GM21390 (cell line): ENCODE results near the gene UBE2C.
"Not testable (repeated sequence)": the region's sequence is repeated elsewhere in the genome, so short reads cannot be mapped to it uniquely, and the experiment has no call there.

Source experiments
- ATAC-seq: cut with Tn5 transposase; IDR thresholded peaks from one replicate; pipeline ENCODE4 v1.9.1; 2021; ENCODE audit not compliant: unreplicated experiment

The UBE2C gene

DNA sequence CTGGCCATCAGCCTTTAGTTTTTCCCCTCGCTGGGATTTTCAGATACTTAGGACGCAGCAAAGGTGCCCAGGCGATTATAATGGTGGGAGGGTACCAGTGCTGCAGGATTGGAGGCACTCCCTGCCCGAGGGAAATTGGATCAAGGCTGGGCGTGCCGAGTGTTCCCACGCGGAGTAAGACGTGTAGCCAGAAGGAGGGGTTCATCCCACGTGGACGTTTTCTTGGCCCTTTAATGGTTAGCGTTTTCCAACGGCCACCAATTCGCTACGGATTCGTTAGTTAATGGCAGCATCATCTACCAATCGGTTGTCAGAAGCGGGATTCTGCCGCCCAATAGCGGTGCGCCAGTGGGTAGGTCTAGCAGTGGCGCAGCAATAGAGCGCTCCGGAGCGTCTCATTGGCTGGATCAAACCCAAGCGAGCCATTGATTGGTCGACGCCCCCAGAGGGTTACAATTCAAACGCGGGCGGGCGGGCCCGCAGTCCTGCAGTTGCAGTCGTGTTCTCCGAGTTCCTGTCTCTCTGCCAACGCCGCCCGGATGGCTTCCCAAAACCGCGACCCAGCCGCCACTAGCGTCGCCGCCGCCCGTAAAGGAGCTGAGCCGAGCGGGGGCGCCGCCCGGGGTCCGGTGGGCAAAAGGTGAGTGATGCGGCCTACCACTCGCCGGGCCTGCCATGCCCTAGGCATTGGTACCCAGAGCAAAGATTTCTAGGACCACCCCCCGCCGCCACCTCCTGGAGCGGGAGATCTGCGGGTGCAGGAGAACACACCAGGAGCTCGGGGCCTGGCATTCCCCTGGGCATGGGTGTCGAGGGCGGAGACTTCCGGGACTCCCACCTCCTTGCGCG is at the start of gene UBE2C:
UBE2C (plus strand) TSS at position 488 of the 849 bp plus-strand sequence; CDS start at position 540, 52 bp downstream.
- peak; percentile 98 for ATAC-seq

DNA sequence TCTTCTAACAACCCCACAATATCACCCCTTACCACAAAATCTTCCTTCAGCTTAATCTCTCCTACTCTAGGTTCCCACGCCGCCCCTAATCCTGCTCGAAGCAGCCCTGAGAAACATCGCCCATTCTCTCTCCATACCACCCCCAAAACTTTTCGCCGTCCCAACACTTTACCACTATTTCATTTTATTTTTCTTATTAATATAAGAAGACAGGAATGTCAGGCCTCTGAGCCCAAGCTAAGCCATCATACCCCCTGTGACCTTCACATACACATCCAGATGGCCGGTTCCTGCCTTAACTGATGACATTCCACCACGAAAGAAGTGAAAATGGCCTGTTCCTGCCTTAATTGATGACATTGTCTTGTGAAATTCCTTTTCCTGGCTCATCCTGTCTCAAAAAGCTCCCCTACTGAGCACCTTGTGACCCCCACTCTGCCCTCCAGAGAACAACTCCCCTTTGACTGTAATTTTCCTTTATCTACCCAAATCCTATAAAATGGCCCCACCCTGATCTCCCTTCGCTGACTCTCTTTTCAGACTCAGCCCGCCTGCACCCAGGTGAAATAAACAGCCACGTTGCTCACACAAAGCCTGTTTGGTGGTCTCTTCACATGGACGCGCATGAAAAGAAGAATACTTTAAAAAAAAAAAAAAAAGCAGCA is 47.7 kb upstream of the UBE2C start:
- ATAC-seq = not testable (repeated sequence)

- no peak for ATAC-seq
Observed at GRCh38 chr20:45765307-45765875, 47.1 kb upstream of the UBE2C start.

- ATAC-seq = peak; percentile 60
Observed at GRCh38 chr20:45765980-45766379, 46.5 kb upstream of the UBE2C start.

GRCh38 chr20:45768479-45768878 is 44.0 kb upstream of the UBE2C start:
- no peak for ATAC-seq

DNA sequence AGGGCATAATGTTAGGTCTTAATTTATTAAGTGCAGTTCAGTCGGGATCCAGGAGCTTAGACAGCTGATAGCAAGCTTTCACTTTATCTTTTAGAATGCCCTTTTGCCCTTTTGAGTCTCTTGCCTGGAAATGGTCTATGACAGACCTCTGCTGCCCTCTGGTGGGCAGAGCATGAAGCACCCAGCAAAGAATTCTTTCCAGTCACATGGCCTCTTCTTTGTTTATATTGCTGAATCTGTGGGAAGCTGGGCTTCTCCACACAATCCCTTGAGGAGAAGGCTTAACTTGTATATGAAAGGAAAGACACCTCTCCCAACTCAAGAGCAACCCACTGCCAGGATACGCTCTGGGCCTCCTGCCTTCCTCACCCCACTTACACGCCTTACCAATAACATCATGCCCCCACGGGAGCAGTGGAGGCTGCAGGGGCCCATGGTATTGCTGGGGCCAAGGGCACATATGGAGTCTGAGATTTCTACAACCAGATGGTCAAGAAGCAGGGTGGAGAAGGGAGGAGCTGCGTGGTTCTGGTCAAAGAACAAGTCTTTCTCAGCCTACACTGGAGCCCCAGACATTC is 41.2 kb upstream of the UBE2C start:
- ATAC-seq = no peak

GRCh38 chr20:45772693-45773092 is 39.8 kb upstream of the UBE2C start:
- no peak for ATAC-seq

DNA sequence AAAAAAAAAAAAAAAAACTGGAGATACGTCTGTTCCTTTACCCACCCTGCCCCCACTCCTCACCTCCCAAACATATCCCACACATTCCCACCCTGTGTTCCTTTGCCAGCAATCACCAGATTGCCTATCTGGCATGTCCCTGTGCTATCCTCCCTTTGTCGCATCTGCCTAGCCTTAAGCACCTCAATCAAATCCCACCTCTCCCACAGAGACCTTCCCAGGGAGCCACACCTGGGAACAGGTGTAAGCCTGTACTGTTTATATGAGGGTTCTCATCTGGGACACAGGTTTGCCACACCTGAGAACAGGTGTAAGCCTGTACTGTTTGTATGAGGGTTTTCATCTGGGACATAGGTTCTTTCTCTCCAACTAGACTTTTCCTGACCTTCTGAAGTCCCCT is 37.5 kb upstream of the UBE2C start:
- no peak for ATAC-seq

GRCh38 chr20:45775411-45775810 is 37.0 kb upstream of the UBE2C start:
- no peak for ATAC-seq

DNA sequence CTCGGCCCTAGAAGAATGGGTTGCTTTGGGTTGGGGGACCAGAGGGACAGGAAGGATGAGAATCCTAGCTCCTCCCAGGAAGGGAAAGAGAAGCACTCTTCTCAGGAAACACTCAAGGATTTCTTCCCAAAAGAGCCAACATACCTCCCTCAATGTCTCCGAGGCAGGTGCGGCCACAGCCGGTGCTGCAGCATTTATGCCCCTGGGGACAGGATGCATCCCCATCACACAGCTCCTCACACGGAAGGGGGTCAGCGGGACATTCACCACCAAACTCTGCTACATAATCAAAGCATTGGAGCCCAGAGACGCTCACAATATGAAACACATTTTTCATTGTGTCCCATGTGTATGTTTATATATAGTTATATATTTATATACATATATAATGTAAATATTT is 35.5 kb upstream of the UBE2C start:
- ATAC-seq = no peak

DNA sequence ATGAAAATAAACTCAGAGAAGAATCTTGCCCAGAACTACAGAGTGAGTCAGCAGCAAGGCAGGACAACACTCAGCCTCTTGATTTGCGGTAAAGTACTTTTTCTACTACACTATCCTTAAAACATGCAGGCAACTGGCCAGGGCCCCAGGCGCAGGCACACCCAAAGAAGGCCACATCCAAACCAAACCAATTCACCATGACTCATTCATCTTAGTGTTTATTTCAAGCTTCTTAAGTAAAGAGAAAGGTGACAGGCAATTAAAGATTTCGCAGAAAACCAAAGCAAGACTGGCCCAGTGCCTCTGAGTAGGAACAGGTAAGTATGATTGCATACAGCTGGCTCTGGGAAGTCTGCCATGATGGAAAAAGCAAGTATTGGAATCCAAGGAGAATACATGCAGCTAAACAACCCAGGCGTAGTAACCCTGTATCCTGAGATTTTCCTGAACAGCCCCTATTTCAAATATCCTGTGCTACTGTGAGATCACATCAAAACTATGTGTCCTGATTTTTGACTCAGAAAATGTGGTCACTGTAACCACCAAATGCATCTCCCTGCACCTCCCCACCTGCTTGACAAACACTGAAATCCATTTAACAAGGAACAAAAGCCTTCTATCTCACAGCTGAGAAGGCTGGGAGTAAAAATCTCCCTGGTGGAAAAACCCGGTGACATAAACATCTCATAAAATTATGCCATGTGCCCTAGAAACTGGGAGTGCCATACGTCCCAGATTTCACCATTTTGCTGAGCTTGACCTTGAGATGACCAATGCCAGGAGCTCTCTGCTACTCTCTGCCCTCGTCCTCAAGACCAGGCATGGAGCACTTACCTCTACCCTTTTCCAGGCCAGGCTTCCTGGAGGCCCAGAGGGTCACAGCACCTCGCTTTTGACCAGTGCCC is 33.2 kb upstream of the UBE2C start:
- no peak for ATAC-seq

DNA sequence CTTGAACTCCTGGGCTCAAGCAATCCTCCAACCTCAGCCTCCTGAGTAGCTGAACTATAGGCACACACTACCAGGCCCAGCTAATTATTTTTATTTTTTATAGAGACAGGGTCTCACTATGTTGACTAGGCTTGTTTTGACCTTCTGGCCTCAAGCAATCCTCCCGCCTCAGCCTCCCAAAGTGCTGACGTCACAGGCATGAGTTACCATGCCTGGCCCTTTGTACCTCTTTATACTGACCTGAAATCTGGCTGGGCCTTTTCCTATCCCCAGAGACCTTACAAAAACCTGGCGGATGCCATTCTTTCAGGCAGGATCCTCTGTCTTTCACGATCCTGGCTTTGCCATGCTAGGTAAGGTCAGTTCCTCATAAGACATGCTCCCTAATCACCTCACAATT is 32.3 kb upstream of the UBE2C start:
- no peak for ATAC-seq

GRCh38 chr20:45781391-45781931 is 31.0 kb upstream of the UBE2C start:
- ATAC-seq = no peak

DNA sequence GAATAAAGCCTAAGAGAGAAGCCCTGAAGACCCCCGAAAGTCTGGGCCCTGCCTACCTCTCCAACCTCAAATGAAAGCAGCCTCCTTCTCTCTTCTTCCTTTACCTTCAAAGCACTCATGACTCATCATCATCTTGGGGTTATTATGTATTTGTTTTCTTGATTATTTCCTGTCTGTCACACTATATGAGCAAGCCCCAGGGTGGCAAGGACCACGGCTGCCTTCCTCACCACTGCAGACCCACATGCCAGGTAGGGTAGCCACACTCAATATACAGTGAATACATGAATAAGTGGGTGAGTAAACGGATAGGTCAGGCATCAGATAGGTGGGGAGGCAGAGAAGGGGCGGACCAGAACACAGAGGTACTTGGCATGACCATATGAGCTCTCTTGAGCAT is 29.6 kb upstream of the UBE2C start:
- ATAC-seq = no peak

GRCh38 chr20:45783656-45784294 is 28.7 kb upstream of the UBE2C start:
- no peak for ATAC-seq

DNA sequence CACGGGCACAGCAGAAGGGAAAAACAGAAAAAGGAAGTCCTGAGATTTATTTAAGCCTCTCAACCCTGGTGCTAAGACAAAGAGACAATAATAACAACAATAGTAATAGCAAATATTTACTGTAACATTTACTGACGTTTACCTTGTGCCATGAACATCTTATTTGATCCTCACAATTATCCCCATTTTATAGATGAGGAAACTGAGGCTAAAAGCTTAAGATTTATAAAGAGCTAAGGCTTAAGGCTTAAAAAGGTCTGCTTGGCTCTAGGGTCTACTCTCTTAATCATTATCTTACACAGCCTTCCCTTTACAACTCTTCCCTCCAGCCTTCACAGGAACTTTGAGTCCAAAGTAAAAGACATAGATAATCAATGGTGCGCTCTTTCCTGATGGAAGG is 24.1 kb upstream of the UBE2C start:
- no peak for ATAC-seq

GRCh38 chr20:45792317-45793118 is 19.9 kb upstream of the UBE2C start:
- ATAC-seq = peak; percentile 15

DNA sequence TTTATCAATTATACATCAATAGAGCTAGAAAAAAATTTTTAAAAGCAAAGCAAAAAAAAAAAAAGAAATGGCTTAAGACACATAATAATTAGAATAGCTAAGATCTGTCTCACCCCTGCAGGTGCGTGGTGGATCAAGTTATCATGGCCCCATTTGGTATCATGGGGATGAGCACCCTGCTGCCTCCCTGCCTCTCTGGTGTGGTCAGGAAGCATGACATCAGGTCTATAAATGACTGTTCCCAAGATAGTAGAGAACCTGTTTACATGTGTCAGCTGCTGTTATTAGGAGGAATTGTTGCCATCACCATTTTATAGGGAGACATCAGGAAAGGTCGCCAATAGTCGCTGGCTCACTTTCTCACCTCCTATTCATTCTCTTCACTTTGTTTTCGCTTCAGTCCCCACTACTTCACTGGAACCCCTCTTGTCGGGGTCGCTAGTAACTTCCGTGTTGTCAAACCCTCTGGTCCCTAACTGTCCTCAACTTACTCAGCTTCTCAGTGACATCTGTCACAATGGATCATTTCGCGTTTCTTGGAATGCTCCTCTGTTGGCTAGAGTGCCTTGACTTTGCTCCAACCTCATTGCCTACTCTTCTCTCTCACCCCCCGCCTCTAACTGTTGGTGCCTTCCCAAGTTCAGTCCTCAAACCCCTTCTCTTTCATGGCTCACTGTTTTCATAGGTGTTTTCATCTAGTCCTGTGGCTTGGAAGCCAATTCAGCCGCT is 15.9 kb upstream of the UBE2C start:
- ATAC-seq = no peak
